Measurements from ENCODE around the gene XCL1. TPM values are rescaled to one million over a fixed set of nuclear protein-coding genes. Genes with fewer than 3 reads are reported as not detected.
"Not testable (repeated sequence)": the region's sequence is repeated elsewhere in the genome, so short reads cannot be mapped to it uniquely, and the experiment has no call there.

The XCL1 gene
- total RNA-seq, 2 experiments from 2014 or later, result 106 to 114 TPM

DNA sequence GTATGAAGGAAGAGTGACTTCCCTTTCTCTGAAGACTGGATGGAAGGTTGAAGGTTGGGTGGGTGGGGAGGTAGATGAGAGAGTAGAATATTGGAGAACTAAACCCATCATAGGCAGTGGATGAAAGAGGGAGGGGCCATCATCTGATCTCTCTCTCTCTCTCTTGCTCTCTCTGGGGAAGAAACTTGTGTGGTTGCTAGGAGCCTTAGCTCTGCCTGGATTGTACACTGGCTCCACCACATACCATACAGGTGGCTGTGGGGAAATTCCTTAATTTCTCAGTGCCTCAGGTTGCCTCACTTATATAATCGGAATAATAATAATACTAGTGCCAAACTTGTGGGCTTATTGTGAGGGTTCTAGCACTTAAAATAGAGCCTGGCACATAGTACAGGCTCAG is 9.5 kb downstream of the XCL1 start:
- Mint-ChIP-seq H3K36me3 (ENCODE audit: low read depth) (peaks cover 1% of the 10 kb centered on the region), H3K27me3 (no peaks in the 10 kb centered on the region), H3K4me3 (no peak overlapping the region), H3K9me3 (no peaks in the 10 kb centered on the region), H3K4me1 (ENCODE audit: low read depth) (no peaks in the 10 kb centered on the region), H3K27ac (no peak overlapping the region)
- ATAC-seq (no peak), DNase-seq (no peak)
- TF ChIP-seq, protein P1, sequence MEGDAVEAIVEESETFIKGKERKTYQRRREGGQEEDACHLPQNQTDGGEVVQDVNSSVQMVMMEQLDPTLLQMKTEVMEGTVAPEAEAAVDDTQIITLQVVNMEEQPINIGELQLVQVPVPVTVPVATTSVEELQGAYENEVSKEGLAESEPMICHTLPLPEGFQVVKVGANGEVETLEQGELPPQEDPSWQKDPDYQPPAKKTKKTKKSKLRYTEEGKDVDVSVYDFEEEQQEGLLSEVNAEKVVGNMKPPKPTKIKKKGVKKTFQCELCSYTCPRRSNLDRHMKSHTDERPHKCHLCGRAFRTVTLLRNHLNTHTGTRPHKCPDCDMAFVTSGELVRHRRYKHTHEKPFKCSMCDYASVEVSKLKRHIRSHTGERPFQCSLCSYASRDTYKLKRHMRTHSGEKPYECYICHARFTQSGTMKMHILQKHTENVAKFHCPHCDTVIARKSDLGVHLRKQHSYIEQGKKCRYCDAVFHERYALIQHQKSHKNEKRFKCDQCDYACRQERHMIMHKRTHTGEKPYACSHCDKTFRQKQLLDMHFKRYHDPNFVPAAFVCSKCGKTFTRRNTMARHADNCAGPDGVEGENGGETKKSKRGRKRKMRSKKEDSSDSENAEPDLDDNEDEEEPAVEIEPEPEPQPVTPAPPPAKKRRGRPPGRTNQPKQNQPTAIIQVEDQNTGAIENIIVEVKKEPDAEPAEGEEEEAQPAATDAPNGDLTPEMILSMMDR (IDR thresholded peaks at IDR 0.05), result no peak
- ChIA-PET POLR2A (interaction anchor here (0.6 kb wide), 1 partner anchor 21 kb away, joined by 3 read pairs; no protein-coding TSS in a partner anchor), CTCF (interaction anchor here (1.0 to 2.1 kb wide), 3 partner anchors 17 to 244 kb away, joined by 4 to 7 read pairs (median 4); no protein-coding TSS in a partner anchor)
- intact Hi-C loops (cut with micrococcal nuclease), result loop anchor here (10.0 kb wide), 1 partner anchor 241 kb away; no protein-coding TSS in a partner anchor

- ATAC-seq, result no peak
- CTCF ChIA-PET, result interaction anchor here (4.2 kb wide), 1 partner anchor 13 kb away, joined by 28 read pairs; no protein-coding TSS in a partner anchor
- no peaks in the 10 kb centered on the region for H3K27me3 Mint-ChIP-seq
- no peaks in the 10 kb centered on the region for H3K9me3 Mint-ChIP-seq
- DNase-seq, result no peak
- H3K36me3 Mint-ChIP-seq (ENCODE audit: low read depth), result no peaks in the 10 kb centered on the region
- no peaks in the 10 kb centered on the region for H3K4me1 Mint-ChIP-seq (ENCODE audit: low read depth)
- TF ChIP-seq, protein P1 (IDR thresholded peaks at IDR 0.05), result no peak
- intact Hi-C loops (cut with micrococcal nuclease), result loop anchor here (10.0 kb wide), 1 partner anchor 244 kb away; no protein-coding TSS in a partner anchor
- POLR2A ChIA-PET, result no interaction called here
- no peak overlapping the region for H3K27ac Mint-ChIP-seq
- no peak overlapping the region for H3K4me3 Mint-ChIP-seq
Measured at GRCh38 chr1:168589167-168589566, 12.8 kb downstream of the XCL1 start.

GRCh38 chr1:168591066-168591465 is 14.7 kb downstream of the XCL1 start:
- Mint-ChIP-seq H3K27me3 (no peaks in the 10 kb centered on the region), H3K36me3 (ENCODE audit: low read depth) (no peaks in the 10 kb centered on the region), H3K9me3 (no peaks in the 10 kb centered on the region), H3K4me3 (no peak overlapping the region), H3K27ac (no peak overlapping the region), H3K4me1 (ENCODE audit: low read depth) (no peaks in the 10 kb centered on the region)
- intact Hi-C loops (cut with micrococcal nuclease), result no loop called here
- ATAC-seq (no peak), DNase-seq (no peak)
- CTCF ChIA-PET, result interaction anchor here (1.3 to 4.2 kb wide), 3 partner anchors 11 to 250 kb away, joined by 3 to 28 read pairs (median 4); no protein-coding TSS in a partner anchor
- POLR2A ChIA-PET, result interaction anchor here (0.6 kb wide), 1 partner anchor 723 kb away, joined by 4 read pairs; no protein-coding TSS in a partner anchor
- TF ChIP-seq, protein P1 (IDR thresholded peaks at IDR 0.05), result no peak

GRCh38 chr1:168591641-168592250 is 15.3 kb downstream of the XCL1 start:
- DNase-seq (no peak), ATAC-seq (no peak)
- TF ChIP-seq, protein P1 (IDR thresholded peaks at IDR 0.05), result no peak
- H3K27me3 Mint-ChIP-seq, result no peaks in the 10 kb centered on the region
- no peak overlapping the region for H3K27ac Mint-ChIP-seq
- intact Hi-C loops (cut with micrococcal nuclease), result no loop called here
- H3K36me3 Mint-ChIP-seq (ENCODE audit: low read depth), result no peaks in the 10 kb centered on the region
- no peaks in the 10 kb centered on the region for H3K4me1 Mint-ChIP-seq (ENCODE audit: low read depth)
- POLR2A ChIA-PET, result no interaction called here
- CTCF ChIA-PET, result interaction anchor here (4.2 kb wide), 1 partner anchor 11 kb away, joined by 28 read pairs; no protein-coding TSS in a partner anchor
- no peak overlapping the region for H3K4me3 Mint-ChIP-seq
- no peaks in the 10 kb centered on the region for H3K9me3 Mint-ChIP-seq

GRCh38 chr1:168595403-168595802 is 19.0 kb downstream of the XCL1 start:
- intact Hi-C loops (cut with micrococcal nuclease); H3K4me3 Mint-ChIP-seq; ATAC-seq; H3K9me3 Mint-ChIP-seq; POLR2A ChIA-PET; CTCF ChIA-PET; H3K4me1 Mint-ChIP-seq (ENCODE audit: low read depth); H3K27me3 Mint-ChIP-seq; H3K36me3 Mint-ChIP-seq (ENCODE audit: low read depth); H3K27ac Mint-ChIP-seq; DNase-seq: not testable (repeated sequence)
